IMR-90 (cell line): ENCODE results near the gene FBXO31. TPM values are rescaled to one million over a fixed set of nuclear protein-coding genes. Genes with fewer than 3 reads are reported as not detected.

ENCODE experiments used
- ATAC-seq: fragments of 200-7000 bp; cut with Tn5 transposase; 2 replicates; pipeline ENCODE4 v1.9.1; 2020; ENCODE audit warnings: low read depth, mild to moderate bottlenecking, moderate library complexity
- BruUV-seq: library from RNA; stranded (reverse); fragments of 400-500 nt; replicated peaks from 2 replicates; lab custom pipeline; 2021; lab: Mats Ljungman, UMichigan
- CTCF ChIA-PET: fragments of 300-600 bp; formaldehyde crosslinking; extraction: SDS; loops from one replicate; lab custom pipeline; 2021; ENCODE audit warnings: antibody characterized with exemption; lab: Yijun Ruan, JAX
- POLR2A ChIA-PET: fragments of 300-600 bp; sonication (Branson Sonifier 250); formaldehyde crosslinking; loops from one replicate; lab custom pipeline; 2022; ENCODE audit warnings: antibody characterized with exemption; ENCODE audit not compliant: unreplicated experiment; lab: Charles Lee
- DNase-seq: peaks from one replicate; pipeline ENCODE4 v3.0.0; 2013
- H2AFZ ChIP-seq: replicated peaks from 2 replicates; pipeline ENCODE3; 2013; ENCODE audit warnings: low read length, mild to moderate bottlenecking; ENCODE audit not compliant: poor library complexity
- H2AK5ac ChIP-seq: 2 replicates; pipeline ENCODE4 v1.6.1; 2013; ENCODE audit warnings: low read depth, low read length, inconsistent platforms
- H2AK9ac ChIP-seq: replicated peaks from 2 replicates; pipeline ENCODE3; 2013; ENCODE audit warnings: mild to moderate bottlenecking, low read depth, low read length, moderate library complexity; ENCODE audit not compliant: poor library complexity
- H2BK120ac ChIP-seq: 2 replicates; pipeline ENCODE4 v1.6.1; 2013; ENCODE audit warnings: low read depth, low read length, inconsistent platforms
- H2BK15ac ChIP-seq: 3 replicates; pipeline ENCODE4 v1.6.1; 2013; ENCODE audit warnings: low read depth, low read length, inconsistent platforms
- H2BK20ac ChIP-seq: 2 replicates; pipeline ENCODE4 v1.6.1; 2013; ENCODE audit warnings: low read depth, mild to moderate bottlenecking, inconsistent platforms, low read length, moderate library complexity
- H2BK5ac ChIP-seq: 2 replicates; pipeline ENCODE4 v1.6.1; 2013; ENCODE audit warnings: mild to moderate bottlenecking, low read depth, low read length, inconsistent platforms; ENCODE audit not compliant: poor library complexity, severe bottlenecking
- H3K14ac ChIP-seq: replicated peaks from 2 replicates; pipeline ENCODE4 v1.6.1; 2013; ENCODE audit warnings: low read depth, low read length, inconsistent platforms
- H3K18ac ChIP-seq: 2 replicates; pipeline ENCODE4 v1.6.1; 2013; ENCODE audit warnings: low read depth, low read length, control low read depth
- H3K23ac ChIP-seq: 2 replicates; pipeline ENCODE4 v1.6.1; 2013; ENCODE audit warnings: low read depth, low read length, inconsistent platforms
- H3K27ac ChIP-seq: 2 replicates; pipeline ENCODE4 v1.5.1; 2013; ENCODE audit warnings: mild to moderate bottlenecking, control low read depth, low read length; ENCODE audit not compliant: insufficient read depth
- H3K27me3 ChIP-seq: 2 replicates; pipeline ENCODE4 v1.6.1; 2013; ENCODE audit warnings: low read length; ENCODE audit not compliant: control insufficient read depth, insufficient read depth
- H3K36me3 ChIP-seq: 2 replicates; pipeline ENCODE4 v1.6.1; 2013; ENCODE audit warnings: low read length, mixed read lengths; ENCODE audit not compliant: control insufficient read depth, insufficient read depth
- H3K4ac ChIP-seq: 2 replicates; pipeline ENCODE4 v1.6.1; 2013; ENCODE audit warnings: low read depth, low read length, inconsistent platforms
- H3K4me1 ChIP-seq: 2 replicates; pipeline ENCODE4 v1.6.1; 2013; ENCODE audit warnings: low read length, mixed read lengths; ENCODE audit not compliant: control insufficient read depth, insufficient read depth
- H3K4me2 ChIP-seq: 2 replicates; pipeline ENCODE4 v1.6.1; 2013; ENCODE audit warnings: low read depth, mild to moderate bottlenecking, control low read depth, low read length, moderate library complexity
- H3K4me3 ChIP-seq: 2 replicates; pipeline ENCODE4 v1.5.1; 2013; ENCODE audit warnings: low read depth, mild to moderate bottlenecking, control low read depth, low read length, moderate library complexity; ENCODE audit not compliant: insufficient read depth
- H3K56ac ChIP-seq: 2 replicates; pipeline ENCODE4 v1.6.1; 2013; ENCODE audit warnings: low read length, inconsistent platforms; ENCODE audit not compliant: insufficient read depth; ENCODE audit errors: extremely low read depth
- H3K79me1 ChIP-seq, 2 experiments: 2 replicates each; pipeline ENCODE4 v1.6.1; 2013; ENCODE audit warnings: low read length in 2 of 2, inconsistent platforms in 1 of 2, low read depth in 1 of 2
- H3K9ac ChIP-seq: 2 replicates; pipeline ENCODE4 v1.6.1; 2013; ENCODE audit warnings: low read depth, low read length, control low read depth
- H3K9me1 ChIP-seq: 2 replicates; pipeline ENCODE4 v1.6.1; 2013; ENCODE audit warnings: low read length, inconsistent platforms; ENCODE audit not compliant: insufficient read depth
- H3K9me3 ChIP-seq: 2 replicates; pipeline ENCODE4 v1.6.1; 2013; ENCODE audit warnings: low read length; ENCODE audit not compliant: control insufficient read depth, insufficient read depth
- H4K20me1 ChIP-seq: 2 replicates; pipeline ENCODE4 v1.6.1; 2013; ENCODE audit warnings: low read length, inconsistent platforms; ENCODE audit not compliant: insufficient read depth
- H4K5ac ChIP-seq: 2 replicates; pipeline ENCODE4 v1.6.1; 2013; ENCODE audit warnings: mild to moderate bottlenecking, low read depth, low read length, control low read depth
- H4K8ac ChIP-seq, 2 experiments: 2 replicates each; pipeline ENCODE4 v1.6.1; 2013; ENCODE audit warnings: low read depth in 2 of 2, low read length in 2 of 2, control low read depth in 1 of 2, inconsistent platforms in 1 of 2
- H4K91ac ChIP-seq: 2 replicates; pipeline ENCODE4 v1.6.1; 2013; ENCODE audit warnings: low read depth, low read length, inconsistent platforms; ENCODE audit not compliant: insufficient read depth
- BHLHE40 ChIP-seq: fragments of 150-350 bp; IDR thresholded peaks from 2 replicates; pipeline ENCODE4 v1.6.1; 2016; ENCODE audit warnings: mild to moderate bottlenecking, low read depth, low read length
- MXI1 ChIP-seq: IDR thresholded peaks from 2 replicates; pipeline ENCODE4 v1.6.1; 2012; ENCODE audit warnings: low read depth, mild to moderate bottlenecking, low read length, moderate library complexity, borderline replicate concordance
- NFE2L2 ChIP-seq: fragments of 150-350 bp; IDR thresholded peaks from 2 replicates; pipeline ENCODE4 v1.6.1; 2016; ENCODE audit warnings: low read depth, mild to moderate bottlenecking, low read length
- SMC3 ChIP-seq: fragments of 150-350 bp; IDR thresholded peaks from 2 replicates; pipeline ENCODE4 v1.6.1; 2016; ENCODE audit warnings: low read depth, mild to moderate bottlenecking, antibody characterized with exemption, low read length, moderate library complexity
- WGBS, 2 experiments: methylation state at CpG; one replicate each; pipeline versions ENCODE4 v1.1.5 to v1.1.7; 2013; ENCODE audit warnings: missing lambda C conversion rate in 2 of 2; ENCODE audit not compliant: insufficient read length in 1 of 2; ENCODE audit errors: extremely low coverage in 2 of 2; 5-methylcytosine and 5-hydroxymethylcytosine counted together
- dilution Hi-C: fragments of 300-500 bp; cut with HindIII; formaldehyde crosslinking; loops from one replicate; pipeline ENCODE4 v1.14.3; 2018; ENCODE audit warnings: low sequenced_read_pairs; ENCODE audit not compliant: unreplicated experiment
- in situ Hi-C: fragments of 300-500 bp; cut with MboI; formaldehyde crosslinking; loops from 3 replicates; pipeline ENCODE4 v1.14.3; 2019; ENCODE audit warnings: low sequenced_read_pairs, inconsistent platforms, mixed read lengths
- intact Hi-C: fragments of 100-400 bp; cut with micrococcal nuclease; formaldehyde crosslinking; loops from 2 replicates; pipeline ENCODE4 v1.10.0; 2022
- polyA plus RNA-seq, 3 experiments: library from polyadenylated mRNA; depleted of rRNA; stranded (reverse); fragments of >200 nt; gene quantifications; 2 replicates each; pipeline ENCODE4 v1.2.3, GENCODE V29; 2012; ENCODE audit warnings: low replicate concordance in 1 of 3
- total RNA-seq: library from RNA; depleted of rRNA; stranded (reverse); fragments of >200 nt; gene quantifications from 2 replicates; pipeline ENCODE4 v1.2.3, GENCODE V29; 2012
- TF ChIP-seq, protein P1 (sequence below): fragments of 150-350 bp; IDR thresholded peaks from 2 replicates; pipeline ENCODE4 v1.6.1; 2017; ENCODE audit warnings: mild to moderate bottlenecking, antibody characterized with exemption, low read length, low read depth
- TF ChIP-seq, protein P2 (sequence below): conservative IDR thresholded peaks from 2 replicates; pipeline ENCODE4 v1.5.1; 2012; ENCODE audit warnings: mild to moderate bottlenecking, low read depth, low read length, improper control_type of control experiment

Gene FBXO31
- total and polyA plus RNA-seq, 2 of the 4 experiments (the other 2 are of a cell fraction), result 10.4 to 16.9 TPM

DNA sequence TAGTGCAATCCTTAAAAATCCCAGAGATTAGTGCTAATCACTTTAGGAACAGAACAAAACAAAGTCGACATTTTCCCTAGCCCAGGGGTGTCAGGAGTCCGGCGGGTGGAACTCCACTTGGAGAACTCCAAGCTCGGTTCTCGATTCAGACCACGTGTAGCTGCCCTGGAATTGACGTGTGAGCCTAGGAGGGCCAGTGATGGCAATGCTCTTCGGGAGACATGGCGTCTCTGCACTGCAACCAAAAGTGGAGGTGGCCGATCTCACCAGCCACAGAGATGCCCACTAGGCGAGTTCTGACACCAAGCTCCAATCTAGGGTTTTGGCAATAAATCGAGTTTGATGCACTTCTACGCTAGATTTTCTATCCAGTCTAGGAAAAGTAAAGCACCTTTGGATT, 26.2 kb upstream of the FBXO31 start:
- dilution Hi-C loops (no loop called here), in situ Hi-C loops (loop anchor here (25.0 kb wide), 1 partner anchor 353 kb away; the partner anchor contains the start of gene KLHDC4), intact Hi-C loops (no loop called here)
- H2BK15ac ChIP-seq, result no peak overlapping the region
- WGBS, 2 experiments, result 99% methylated on average over 8 of the region's 13 CpGs; no CpG with 5 or more reads in 1 of the 2 experiments
- no peak overlapping the region for H2BK120ac ChIP-seq
- no peak overlapping the region for H3K4me2 ChIP-seq
- POLR2A ChIA-PET, result no interaction called here
- H2BK5ac ChIP-seq, result no peak overlapping the region
- H3K27me3 ChIP-seq, result no peaks in the 10 kb centered on the region
- no peak overlapping the region for H3K4ac ChIP-seq
- no peak overlapping the region for H3K23ac ChIP-seq
- no peak overlapping the region for H4K8ac ChIP-seq
- no peak overlapping the region for H2AK5ac ChIP-seq
- CTCF ChIA-PET, result interaction anchor here (1.4 kb wide), 1 partner anchor 227 kb away, joined by 3 read pairs; no protein-coding TSS in a partner anchor
- DNase-seq (no peak), ATAC-seq (no peak)
- H2AFZ ChIP-seq, result no peak overlapping the region
- H3K79me1 ChIP-seq, result peaks cover 7 to 13% of the 10 kb centered on the region in 2 experiments; a peak in 2 of 4 replicates
- no peak overlapping the region for H3K27ac ChIP-seq
- H3K36me3 ChIP-seq, result peaks cover 66% of the 10 kb centered on the region
- no peak for TF ChIP-seq NFE2L2
- TF ChIP-seq SMC3, result no peak
- no peak for TF ChIP-seq MXI1
- TF ChIP-seq, protein P1, sequence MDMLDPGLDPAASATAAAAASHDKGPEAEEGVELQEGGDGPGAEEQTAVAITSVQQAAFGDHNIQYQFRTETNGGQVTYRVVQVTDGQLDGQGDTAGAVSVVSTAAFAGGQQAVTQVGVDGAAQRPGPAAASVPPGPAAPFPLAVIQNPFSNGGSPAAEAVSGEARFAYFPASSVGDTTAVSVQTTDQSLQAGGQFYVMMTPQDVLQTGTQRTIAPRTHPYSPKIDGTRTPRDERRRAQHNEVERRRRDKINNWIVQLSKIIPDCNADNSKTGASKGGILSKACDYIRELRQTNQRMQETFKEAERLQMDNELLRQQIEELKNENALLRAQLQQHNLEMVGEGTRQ, result no peak
- no peak for TF ChIP-seq BHLHE40
- TF ChIP-seq, protein P2, sequence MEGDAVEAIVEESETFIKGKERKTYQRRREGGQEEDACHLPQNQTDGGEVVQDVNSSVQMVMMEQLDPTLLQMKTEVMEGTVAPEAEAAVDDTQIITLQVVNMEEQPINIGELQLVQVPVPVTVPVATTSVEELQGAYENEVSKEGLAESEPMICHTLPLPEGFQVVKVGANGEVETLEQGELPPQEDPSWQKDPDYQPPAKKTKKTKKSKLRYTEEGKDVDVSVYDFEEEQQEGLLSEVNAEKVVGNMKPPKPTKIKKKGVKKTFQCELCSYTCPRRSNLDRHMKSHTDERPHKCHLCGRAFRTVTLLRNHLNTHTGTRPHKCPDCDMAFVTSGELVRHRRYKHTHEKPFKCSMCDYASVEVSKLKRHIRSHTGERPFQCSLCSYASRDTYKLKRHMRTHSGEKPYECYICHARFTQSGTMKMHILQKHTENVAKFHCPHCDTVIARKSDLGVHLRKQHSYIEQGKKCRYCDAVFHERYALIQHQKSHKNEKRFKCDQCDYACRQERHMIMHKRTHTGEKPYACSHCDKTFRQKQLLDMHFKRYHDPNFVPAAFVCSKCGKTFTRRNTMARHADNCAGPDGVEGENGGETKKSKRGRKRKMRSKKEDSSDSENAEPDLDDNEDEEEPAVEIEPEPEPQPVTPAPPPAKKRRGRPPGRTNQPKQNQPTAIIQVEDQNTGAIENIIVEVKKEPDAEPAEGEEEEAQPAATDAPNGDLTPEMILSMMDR, result no peak
- no peak overlapping the region for H4K91ac ChIP-seq
- H3K14ac ChIP-seq, result no peak overlapping the region
- BruUV-seq, result no TSS peak
- H3K56ac ChIP-seq, result no peak overlapping the region
- H3K9me1 ChIP-seq, result peaks cover 8% of the 10 kb centered on the region; the same call in 1 of the 2 replicates
- no peak overlapping the region for H3K9ac ChIP-seq
- peaks cover 19% of the 10 kb centered on the region for H4K20me1 ChIP-seq
- H3K4me3 ChIP-seq, result no peak overlapping the region
- no peaks in the 10 kb centered on the region for H3K9me3 ChIP-seq
- no peaks in the 10 kb centered on the region for H3K4me1 ChIP-seq
- H3K18ac ChIP-seq, result no peak overlapping the region
- H2BK20ac ChIP-seq, result no peak overlapping the region
- H4K5ac ChIP-seq, result no peak overlapping the region
- H2AK9ac ChIP-seq, result no peak overlapping the region
